ENCODE measurements around the gene CYP26B1.

CYP26B1 gene

GRCh38 chr2:72128059-72128842 is 19.4 kb downstream of the CYP26B1 start:
- no peak for DNase-seq

- DNase-seq, result no peak
Measured at GRCh38 chr2:72127401-72128058, 20.1 kb downstream of the CYP26B1 start.

DNA sequence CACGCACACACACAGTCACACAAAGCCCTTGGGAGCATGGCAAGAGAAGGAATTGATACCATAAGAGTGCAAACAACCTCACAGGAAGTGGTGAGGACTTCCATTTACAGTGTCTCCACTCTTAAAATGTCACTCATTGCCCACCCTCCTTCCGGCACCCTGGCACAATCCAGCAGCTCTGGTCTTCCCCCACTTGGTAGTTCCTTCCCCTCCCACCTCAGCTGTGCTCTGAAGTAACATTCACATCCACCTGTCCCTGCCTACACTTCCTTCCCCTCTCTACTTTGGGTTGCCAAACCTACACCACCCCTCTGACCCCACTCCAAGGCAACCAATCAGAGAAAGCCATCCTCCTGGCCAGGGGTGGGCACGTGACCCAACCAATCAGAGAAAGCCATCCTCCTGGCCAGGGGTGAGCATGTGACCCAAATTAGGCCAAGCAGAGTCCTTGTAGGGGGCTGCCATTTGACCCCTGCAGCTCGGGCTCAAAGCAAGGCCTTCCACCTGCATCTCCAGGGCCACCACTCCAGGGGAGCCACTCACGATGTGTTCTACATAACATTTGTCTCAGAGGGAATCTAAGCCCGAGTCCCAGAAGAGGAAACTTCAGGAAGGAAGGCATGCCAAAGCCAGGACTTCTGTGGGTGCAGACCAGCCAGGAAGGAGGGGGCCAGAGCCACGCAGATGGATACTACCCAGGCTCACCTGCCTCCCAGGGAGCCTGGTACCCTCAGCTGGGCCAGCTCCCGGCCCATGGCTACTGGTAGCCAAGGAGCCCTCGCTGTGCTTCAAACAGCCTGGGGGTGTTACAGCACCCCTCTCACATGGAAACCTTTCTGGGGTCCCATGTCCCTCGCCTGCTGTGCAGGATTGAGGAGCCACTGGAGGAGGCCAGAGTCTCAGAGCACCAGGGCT is 21.2 kb downstream of the CYP26B1 start:
- no peak for DNase-seq

DNA sequence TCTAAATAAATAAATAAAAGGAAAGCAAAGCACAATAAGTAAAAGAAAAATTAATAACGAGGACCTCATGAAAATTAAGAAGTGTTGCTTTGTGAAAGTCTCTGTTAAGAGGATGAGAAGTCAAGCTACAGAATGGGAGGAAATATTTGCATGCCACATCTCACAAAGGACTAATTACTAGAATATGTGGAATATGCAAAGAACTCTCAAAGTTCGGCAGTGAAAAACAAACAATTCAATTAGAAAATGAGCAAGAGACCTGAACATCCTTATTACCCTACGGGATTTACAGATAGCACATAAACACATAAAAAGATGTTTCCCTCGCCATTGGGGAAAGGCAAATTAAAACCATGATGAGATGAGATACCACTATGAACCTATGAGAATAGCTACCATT is 23.3 kb downstream of the CYP26B1 start:
- no peak for DNase-seq

GRCh38 chr2:72121153-72121552 is 26.5 kb downstream of the CYP26B1 start:
- DNase-seq, result no peak

- no peak for DNase-seq
Measured at GRCh38 chr2:72118951-72119350, 28.7 kb downstream of the CYP26B1 start.

- DNase-seq, result no peak
Measured at GRCh38 chr2:72118386-72118785, 29.3 kb downstream of the CYP26B1 start.

GRCh38 chr2:72117718-72118117 is 29.9 kb downstream of the CYP26B1 start:
- no peak for DNase-seq

GRCh38 chr2:72117029-72117428 is 30.6 kb downstream of the CYP26B1 start:
- no peak for DNase-seq

GRCh38 chr2:72116081-72116533 is 31.6 kb downstream of the CYP26B1 start:
- DNase-seq, result no peak

DNA sequence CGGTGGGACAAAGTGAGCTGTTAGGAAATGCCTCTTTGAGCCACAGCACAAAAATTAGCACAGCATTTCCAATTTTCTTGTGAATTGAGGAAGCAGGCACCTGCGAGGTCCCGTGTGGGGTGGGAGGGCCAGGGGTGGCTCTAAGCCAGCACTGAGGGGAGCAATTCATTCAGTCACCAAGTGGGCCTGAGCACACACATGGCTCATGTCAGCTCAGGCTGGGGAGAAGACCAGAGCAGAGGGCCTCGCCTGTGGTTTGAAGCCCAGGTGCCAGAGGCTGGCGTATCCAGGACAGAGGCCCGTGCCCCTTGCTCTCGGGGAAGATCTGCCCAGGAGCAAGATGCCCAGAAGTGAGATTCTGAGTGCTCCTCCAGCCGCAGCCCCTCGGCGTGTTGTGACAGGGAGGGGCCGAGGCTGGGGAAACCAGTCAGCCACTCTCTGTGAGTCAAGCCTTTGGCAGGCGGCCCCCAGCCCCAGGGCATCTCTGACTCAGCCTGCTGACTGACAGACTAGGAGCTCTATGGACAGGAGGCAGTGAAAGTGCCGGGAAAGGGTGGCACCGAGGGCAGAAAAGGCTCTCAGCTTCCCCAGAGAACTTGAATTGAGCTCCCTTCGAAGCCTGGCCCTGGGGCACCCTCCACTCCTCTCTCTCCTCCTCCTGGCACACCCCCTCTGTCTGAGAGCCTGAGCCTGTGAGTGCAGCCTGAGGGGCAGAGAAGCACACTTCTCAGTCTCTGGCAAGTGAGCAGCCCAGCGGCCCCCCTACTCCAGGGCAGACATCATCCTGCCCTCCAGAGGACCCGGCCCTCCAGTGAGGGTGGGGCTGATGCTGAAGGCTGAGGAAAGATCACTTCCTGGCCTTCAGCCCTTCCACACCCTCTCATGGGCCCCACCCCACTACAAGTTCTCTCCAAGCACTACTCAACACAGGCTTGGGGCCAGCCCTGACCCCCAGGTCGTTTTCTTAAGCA is 32.3 kb downstream of the CYP26B1 start:
- no peak for DNase-seq

- DNase-seq, result no peak
Measured at GRCh38 chr2:72114693-72115051, 33.0 kb downstream of the CYP26B1 start.

DNA sequence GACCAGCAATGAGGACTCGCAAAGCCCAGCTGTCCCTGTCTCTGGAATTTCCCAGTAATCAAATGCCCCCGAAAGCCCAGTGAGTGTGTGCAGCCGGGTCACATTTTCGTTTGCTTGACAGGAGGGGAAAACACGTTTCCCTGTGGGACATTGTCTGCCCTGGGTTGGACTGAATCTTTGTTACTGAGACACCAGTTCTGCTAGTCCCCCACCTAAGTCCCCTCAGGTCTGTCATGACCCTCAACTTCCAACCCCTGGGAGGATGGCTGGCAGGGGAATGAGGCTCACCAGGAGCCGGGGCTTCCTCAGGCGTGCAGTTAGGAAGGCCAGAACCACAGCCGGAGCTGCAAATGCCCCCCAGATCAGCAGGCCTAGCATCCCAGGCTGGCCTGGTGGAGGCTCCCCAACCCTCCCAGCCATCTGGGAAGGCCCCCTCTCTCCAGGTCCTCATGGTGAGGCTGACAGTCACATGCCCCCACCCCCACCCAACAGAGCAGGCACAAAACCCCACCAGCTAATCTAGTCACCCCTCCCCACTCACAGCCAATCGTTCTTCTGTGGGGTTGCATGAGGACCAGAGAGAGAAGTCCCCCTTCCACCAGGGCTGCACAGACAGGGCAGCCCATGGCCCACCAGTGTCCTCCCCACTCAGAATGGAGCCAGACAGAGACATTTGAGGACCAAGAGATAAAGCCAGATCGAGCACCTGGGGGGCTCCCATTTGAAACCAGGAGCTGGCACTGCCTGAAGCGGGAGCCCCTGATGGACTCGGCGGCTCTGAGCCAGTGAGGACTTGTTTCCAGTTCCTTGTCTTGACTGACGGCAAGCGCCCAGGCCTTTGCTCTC is 33.6 kb downstream of the CYP26B1 start:
- no peak for DNase-seq

DNA sequence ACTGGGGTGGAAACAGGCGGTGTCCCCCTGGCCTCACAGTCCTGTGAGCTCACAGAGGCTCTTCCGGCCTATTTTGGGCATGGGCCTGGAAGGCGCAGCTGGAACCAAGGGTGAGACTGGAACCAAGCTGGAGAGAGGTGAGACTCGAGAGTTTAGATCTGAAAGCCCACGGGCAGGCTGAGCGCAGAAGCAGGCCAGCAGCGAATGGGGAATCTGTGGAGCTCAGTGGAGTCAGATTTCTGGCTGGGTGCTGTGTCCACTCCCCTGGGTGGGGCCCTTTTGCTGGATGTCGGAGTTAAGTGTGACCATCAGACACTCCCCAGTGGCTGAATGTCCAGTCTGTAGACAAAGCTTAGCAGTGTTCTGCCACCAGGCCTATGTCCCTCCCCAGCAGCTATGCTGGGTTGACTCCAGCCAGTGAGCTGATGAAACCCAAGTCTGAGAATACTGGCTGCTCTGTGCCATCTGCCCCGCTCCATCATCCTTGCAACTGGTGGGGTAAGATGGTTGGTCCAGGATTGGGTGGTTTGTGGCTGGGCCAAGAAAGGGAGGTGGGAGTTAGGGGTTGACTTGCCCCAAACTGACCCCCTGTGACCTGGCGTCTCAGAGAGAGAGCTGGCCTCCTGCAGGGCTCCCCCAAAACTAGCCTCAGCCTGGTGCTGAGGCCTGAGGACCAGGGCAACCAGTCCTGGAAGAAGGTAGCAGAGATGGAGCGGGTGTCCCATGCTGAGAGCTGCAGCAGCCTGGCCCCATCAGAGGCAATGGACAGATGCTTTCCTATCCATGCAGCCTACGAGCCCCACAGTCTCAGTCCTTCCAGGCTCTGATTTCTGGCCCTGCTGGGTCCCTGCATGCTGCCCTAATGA is 34.4 kb downstream of the CYP26B1 start:
- no peak for DNase-seq

- DNase-seq, result no peak
Measured at GRCh38 chr2:72112401-72112800, 35.3 kb downstream of the CYP26B1 start.

DNA sequence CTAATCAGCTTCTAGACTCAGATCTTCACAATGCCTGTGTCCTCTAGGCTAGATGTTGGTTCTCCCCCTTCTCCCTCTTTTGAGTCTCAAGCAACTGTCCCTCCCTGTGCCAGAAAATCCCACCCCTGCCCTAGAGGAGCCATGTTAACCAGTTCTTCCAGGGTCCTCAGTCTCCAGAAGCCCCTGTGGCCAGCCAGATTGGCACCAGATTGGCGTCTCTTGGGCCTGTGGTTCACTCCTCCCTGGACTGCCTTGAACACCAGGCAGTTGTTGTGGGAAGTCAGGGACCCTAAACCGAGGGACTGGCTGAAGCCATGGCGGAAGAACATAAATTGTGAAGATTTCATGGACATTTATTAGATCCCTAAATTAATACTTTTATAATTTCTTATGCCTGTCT is 36.6 kb downstream of the CYP26B1 start:
- DNase-seq, result no peak

DNA sequence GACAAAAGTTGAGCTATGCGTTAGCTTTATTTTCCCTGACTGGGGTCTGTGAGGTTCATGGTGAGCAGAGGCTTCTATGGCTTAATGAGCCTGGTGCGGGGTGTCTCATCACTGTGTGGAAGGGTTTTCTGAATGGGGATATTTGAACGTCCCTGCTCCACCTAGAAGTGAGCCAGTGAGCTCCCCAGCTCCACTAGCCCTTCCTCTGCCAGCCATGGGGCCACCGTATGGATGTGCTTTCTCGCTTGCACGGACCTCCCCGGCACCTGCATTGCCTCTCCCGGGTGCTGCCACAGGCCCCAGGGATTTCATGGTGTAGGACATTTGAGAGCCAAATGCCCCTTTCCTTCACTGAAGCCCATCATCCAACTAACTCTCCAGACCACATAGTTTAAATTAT is 37.8 kb downstream of the CYP26B1 start:
- DNase-seq, result no peak

GRCh38 chr2:72109291-72109690 is 38.4 kb downstream of the CYP26B1 start:
- DNase-seq, result no peak

GRCh38 chr2:72108121-72108520 is 39.5 kb downstream of the CYP26B1 start:
- DNase-seq, result no peak

GRCh38 chr2:72106978-72107377 is 40.7 kb downstream of the CYP26B1 start:
- DNase-seq, result no peak
